K562 (cell line): ENCODE measurements around the gene CD82. TPM values are rescaled to one million over a fixed set of nuclear protein-coding genes. Genes with fewer than 3 reads are reported as not detected.

ENCODE experiments used
- JUND ChIP-seq, 2 experiments: IDR thresholded peaks; 2 replicates in 1 of 2; 3 replicates in 1 of 2; pipeline ENCODE4 v1.6.1; 2011; ENCODE audit warnings: borderline replicate concordance in 2 of 2, low read depth in 2 of 2, low read length in 2 of 2, improper control_type of control experiment in 1 of 2, missing biosample characterization in 1 of 2, missing genetic modification characterization in 1 of 2, missing genetic modification reagents in 1 of 2
- NCOA6 ChIP-seq: fragments of 450-650 bp; IDR thresholded peaks from 2 replicates; pipeline ENCODE4 v1.6.1; 2017; ENCODE audit warnings: mild to moderate bottlenecking
- NR3C1 ChIP-seq: sonication (generic); formaldehyde crosslinking; IDR thresholded peaks from 2 replicates; pipeline ENCODE4 v1.8.1; 2022; ENCODE audit warnings: missing genetic modification reagents
- RBM22 ChIP-seq: fragments of 200-400 bp; formaldehyde crosslinking; IDR thresholded peaks from 2 replicates; pipeline ENCODE4 v1.6.1; 2018; ENCODE audit warnings: low read length, low read depth; ENCODE audit not compliant: poor library complexity, severe bottlenecking
- TAF1 ChIP-seq: IDR thresholded peaks from 2 replicates; pipeline ENCODE4 v1.6.1; 2011; ENCODE audit warnings: mild to moderate bottlenecking, low read length, moderate library complexity; ENCODE audit not compliant: insufficient read depth, control insufficient read depth, severe bottlenecking; ENCODE audit errors: extremely low read depth
- ZNF263 ChIP-seq: sonication (generic); formaldehyde crosslinking; IDR thresholded peaks from 2 replicates; pipeline ENCODE4 v1.8.0; 2022; ENCODE audit warnings: mild to moderate bottlenecking, missing genetic modification reagents, borderline replicate concordance
- polyA plus RNA-seq, 8 experiments: library from polyadenylated mRNA; depleted of rRNA in 4 of 8; stranded (reverse) in 5 of 8; unstranded in 3 of 8; fragments of >200 nt; fragmentation: Nextera tagmentation in 2 of 8; fragmentation: Illumina TruSeq in 1 of 8; extraction: Ambion mirVana in 2 of 8; extraction: Trizol in 1 of 8; gene quantifications; 2 replicates each; pipeline versions ENCODE4 v1.2.1 to v1.2.3, GENCODE V29; 2011 to 2014; ENCODE audit warnings: inconsistent platforms in 1 of 8, missing spikeins in 1 of 8
- total RNA-seq, 7 experiments: library from RNA; depleted of rRNA in 6 of 7; stranded (reverse); fragments of >200 nt in 6 of 7; fragmentation: Illumina TruSeq in 2 of 7; extraction: Trizol in 2 of 7; gene quantifications; 2 replicates each; pipeline versions ENCODE4 v1.2.1 to v1.2.3, GENCODE V29; 2011 to 2021; ENCODE audit warnings: low replicate concordance in 1 of 7
- TF ChIP-seq, protein P1 (sequence below): sonication (generic); formaldehyde crosslinking; IDR thresholded peaks from 2 replicates; pipeline ENCODE4 v1.8.1; 2023; ENCODE audit warnings: mild to moderate bottlenecking, missing genetic modification reagents, moderate library complexity

The CD82 gene
- total and polyA plus RNA-seq, 9 of the 15 experiments (the other 6 are each of a cell fraction or from before 2014, with no cell fraction given), result 0.27 to 9.4 (median 3.0) TPM

DNA sequence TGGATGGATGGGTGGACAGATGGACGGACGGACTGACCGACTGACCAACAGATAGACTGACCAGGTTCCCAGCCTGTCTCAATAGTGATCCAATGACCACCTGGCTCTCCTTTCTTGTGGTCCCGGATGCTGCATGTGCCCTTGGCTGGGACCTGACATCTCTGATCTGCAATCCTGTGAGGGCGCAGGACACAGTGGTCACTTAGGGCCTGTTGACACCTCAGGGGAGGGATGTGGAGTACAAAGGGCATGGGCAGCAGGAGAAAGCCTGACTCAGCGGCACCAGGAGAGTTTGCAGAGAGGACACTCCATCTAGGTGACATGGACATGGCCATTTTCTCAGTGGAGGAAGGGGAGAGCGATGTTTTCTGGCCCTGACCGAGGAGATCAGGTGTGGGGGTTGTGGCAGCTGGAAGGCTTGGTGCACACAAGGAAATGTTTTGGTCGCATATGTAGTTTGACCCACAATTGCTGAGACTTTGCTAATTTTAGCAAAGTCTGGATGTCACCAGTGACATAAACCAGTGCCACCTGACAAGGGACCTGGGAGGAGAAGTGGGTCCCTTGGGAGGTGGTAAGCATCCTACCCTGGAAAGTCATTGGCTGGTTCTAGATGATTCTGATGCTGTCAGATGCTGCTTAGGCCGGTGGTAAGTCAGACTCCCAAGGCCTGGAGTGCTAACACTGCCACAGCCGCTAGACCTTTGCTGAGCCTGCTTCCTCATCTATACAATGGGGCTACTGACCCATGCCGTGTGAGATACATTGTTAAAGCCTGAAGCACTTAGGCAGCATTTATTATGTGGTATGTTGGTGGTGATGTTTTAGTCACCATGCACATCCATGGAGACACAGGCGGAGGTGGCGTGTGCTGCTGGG, 50.7 kb downstream of the CD82 start (continued):
- TF ChIP-seq ZNF263 (CRISPR knock-in tag) (no peak), TAF1 (no peak), NCOA6 (no peak), JUND (IDR thresholded peaks at IDR 0.05; ENCODE audit: borderline replicate concordance, low read depth, low read length) (no peak), JUND (tag; IDR thresholded peaks at IDR 0.05; ENCODE audit: borderline replicate concordance, low read depth, low read length) (no peak), RBM22 (no peak), NR3C1 (CRISPR knock-in tag) (no peak)
- TF ChIP-seq, protein P1, sequence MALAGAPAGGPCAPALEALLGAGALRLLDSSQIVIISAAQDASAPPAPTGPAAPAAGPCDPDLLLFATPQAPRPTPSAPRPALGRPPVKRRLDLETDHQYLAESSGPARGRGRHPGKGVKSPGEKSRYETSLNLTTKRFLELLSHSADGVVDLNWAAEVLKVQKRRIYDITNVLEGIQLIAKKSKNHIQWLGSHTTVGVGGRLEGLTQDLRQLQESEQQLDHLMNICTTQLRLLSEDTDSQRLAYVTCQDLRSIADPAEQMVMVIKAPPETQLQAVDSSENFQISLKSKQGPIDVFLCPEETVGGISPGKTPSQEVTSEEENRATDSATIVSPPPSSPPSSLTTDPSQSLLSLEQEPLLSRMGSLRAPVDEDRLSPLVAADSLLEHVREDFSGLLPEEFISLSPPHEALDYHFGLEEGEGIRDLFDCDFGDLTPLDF (CRISPR knock-in tag), result no peak
